Measurements from ENCODE around the gene HOXA2. TPM values are rescaled to one million over a fixed set of nuclear protein-coding genes. Genes with fewer than 3 reads are reported as not detected.

HOXA2 gene
- total and polyA plus RNA-seq, 2 of the 8 experiments (the other 6 are each of a cell fraction or from before 2014, with no cell fraction given): not detected

- Histone ChIP-seq H2BK15ac (ENCODE audit: low read length) (no peak overlapping the region), H3K27me3 (replicated peaks in 1 of 4; ENCODE audit: control insufficient read depth in 3 of 4, extremely low read depth in 1 of 4, insufficient read depth in 3 of 4, low read length in 3 of 4) (no peaks in the 10 kb centered on the region), H2BK12ac (ENCODE audit: low read depth, low read length) (no peak overlapping the region), H2BK120ac (replicated peaks; ENCODE audit: low read depth, low read length) (no peak overlapping the region), H3K79me1 (ENCODE audit: low read depth, low read length) (no peaks in the 10 kb centered on the region), H3K79me2 (ENCODE audit: control insufficient read depth in 1 of 2, insufficient read depth in 2 of 2, low read length in 2 of 2) (no peaks in the 10 kb centered on the region), H3K14ac (ENCODE audit: insufficient read length) (no peak overlapping the region), H3K36me3 (ENCODE audit: control insufficient read depth in 2 of 4, insufficient read depth in 4 of 4, low read length in 3 of 4) (no peaks in the 10 kb centered on the region), H3K4me3 (ENCODE audit: extremely low read depth in 1 of 4, insufficient read depth in 2 of 4, low read depth in 3 of 4, low read length in 4 of 4) (no peak overlapping the region), H4K20me1 (replicated peaks in 1 of 2; ENCODE audit: control insufficient read depth in 1 of 2, insufficient read depth in 2 of 2, low read length in 2 of 2) (no peaks in the 10 kb centered on the region), H3K27ac (ENCODE audit: low read depth, low read length) (no peak overlapping the region), H3K4me1 (replicated peaks in 1 of 4; ENCODE audit: control insufficient read depth in 3 of 4, insufficient read depth in 4 of 4, low read length in 3 of 4) (peaks cover 0 to 4% (median 0%) of the 10 kb centered on the region in 4 experiments; a peak in 2 of 7 replicates), H3K23ac (ENCODE audit: insufficient read length) (no peak overlapping the region), H4K8ac (ENCODE audit: extremely low read depth, insufficient read depth, low read length) (no peak overlapping the region), H2BK20ac (ENCODE audit: low read length) (no peak overlapping the region), H2AFZ (ENCODE audit: low read length) (peak overlapping the region; percentile 96; the same call in 1 of the 2 replicates), H3K9me3 (ENCODE audit: insufficient read depth in 2 of 2, low read depth in 1 of 2, low read length in 1 of 2) (no peaks in the 10 kb centered on the region), H3K18ac (ENCODE audit: extremely low read depth, low read length) (no peak overlapping the region), H4K91ac (replicated peaks; ENCODE audit: insufficient read length, low read length) (no peak overlapping the region), H3K23me2 (ENCODE audit: low read depth, low read length) (no peaks in the 10 kb centered on the region), H3K56ac (replicated peaks; ENCODE audit: insufficient read length, low read depth, low read length) (no peak overlapping the region), H2BK5ac (ENCODE audit: low read depth, low read length) (no peak overlapping the region), H3K4me2 (ENCODE audit: insufficient read depth in 1 of 2, low read depth in 2 of 2, low read length in 2 of 2) (no peak overlapping the region; a peak in 1 of 4 replicates), H2AK5ac (ENCODE audit: low read depth, low read length) (no peak overlapping the region), H3K4ac (replicated peaks; ENCODE audit: insufficient read length, low read depth, low read length) (no peak overlapping the region), H4K5ac (ENCODE audit: insufficient read length, low read depth, low read length) (no peak overlapping the region), H3K9ac (replicated peaks in 1 of 4; ENCODE audit: extremely low read depth in 1 of 4, low read depth in 3 of 4, low read length in 3 of 4) (no peak overlapping the region)
- no peak for DNase-seq (ENCODE audit: low read depth in 1 of 2, low spot score in 2 of 2)
- ChIA-PET CTCF (ENCODE audit: partially characterized antibody) (no interaction called here), POLR2A (ENCODE audit: partially characterized antibody) (interaction anchor here (0.9 kb wide), 1 partner anchor 16 kb away, joined by 4 read pairs; no protein-coding TSS in a partner anchor)
- TF ChIP-seq JUN (IDR thresholded peaks at IDR 0.05; ENCODE audit: low read depth, low read length) (no peak), SUZ12 (IDR thresholded peaks at IDR 0.05; ENCODE audit: low read length) (no peak)
- 52% methylated on average over 3 of the region's 3 CpGs; no CpG with 5 or more reads in 1 of the 2 experiments for WGBS, 2 experiments (ENCODE audit: extremely low coverage in 1 of 2, insufficient coverage in 1 of 2, insufficient read length in 1 of 2, insufficient replicate concordance in 2 of 2, low coverage in 1 of 2, low lambda C conversion rate in 2 of 2, missing lambda C conversion rate in 1 of 2)
- no peak for FAIRE-seq
These were observed 49.3 kb downstream of the HOXA2 start for GRCh38 chr7:27053153-27053552.
